ENCODE data around the gene ADAMTS1.

Gene ADAMTS1

GRCh38 chr21:26801498-26801897 is 43.7 kb downstream of the ADAMTS1 start:
- Histone ChIP-seq H3K4me3 (replicated peaks; ENCODE audit: low read depth, low read length) (no peak overlapping the region), H3K27me3 (replicated peaks; ENCODE audit: control insufficient read depth, insufficient read depth, low read length) (no peaks in the 10 kb centered on the region), H3K36me3 (ENCODE audit: control insufficient read depth, insufficient read depth, low read length) (no peaks in the 10 kb centered on the region)
- no peak for DNase-seq (ENCODE audit: extremely low read depth, insufficient read length)
- no peak for TF ChIP-seq CTCF (IDR thresholded peaks at IDR 0.05; ENCODE audit: insufficient read depth, low read length, poor library complexity, severe bottlenecking)

GRCh38 chr21:26800970-26801431 is 44.2 kb downstream of the ADAMTS1 start:
- H3K4me3 ChIP-seq (replicated peaks; ENCODE audit: low read depth, low read length), result no peak overlapping the region
- no peaks in the 10 kb centered on the region for H3K27me3 ChIP-seq (replicated peaks; ENCODE audit: control insufficient read depth, insufficient read depth, low read length)
- DNase-seq (ENCODE audit: extremely low read depth, insufficient read length), result no peak
- no peaks in the 10 kb centered on the region for H3K36me3 ChIP-seq (ENCODE audit: control insufficient read depth, insufficient read depth, low read length)
- TF ChIP-seq CTCF (IDR thresholded peaks at IDR 0.05; ENCODE audit: insufficient read depth, low read length, poor library complexity, severe bottlenecking), result no peak

- H3K27me3 ChIP-seq (replicated peaks; ENCODE audit: control insufficient read depth, insufficient read depth, low read length), result no peaks in the 10 kb centered on the region
- no peaks in the 10 kb centered on the region for H3K36me3 ChIP-seq (ENCODE audit: control insufficient read depth, insufficient read depth, low read length)
- no peak for TF ChIP-seq CTCF (IDR thresholded peaks at IDR 0.05; ENCODE audit: insufficient read depth, low read length, poor library complexity, severe bottlenecking)
- DNase-seq (ENCODE audit: extremely low read depth, insufficient read length), result no peak
- H3K4me3 ChIP-seq (replicated peaks; ENCODE audit: low read depth, low read length), result no peak overlapping the region
These were observed 44.8 kb downstream of the ADAMTS1 start for GRCh38 chr21:26800455-26800854.

- Histone ChIP-seq H3K36me3 (ENCODE audit: control insufficient read depth, insufficient read depth, low read length) (no peaks in the 10 kb centered on the region), H3K27me3 (replicated peaks; ENCODE audit: control insufficient read depth, insufficient read depth, low read length) (no peaks in the 10 kb centered on the region), H3K4me3 (replicated peaks; ENCODE audit: low read depth, low read length) (no peak overlapping the region)
- no peak for DNase-seq (ENCODE audit: extremely low read depth, insufficient read length)
- no peak for TF ChIP-seq CTCF (IDR thresholded peaks at IDR 0.05; ENCODE audit: insufficient read depth, low read length, poor library complexity, severe bottlenecking)
These were observed 45.2 kb downstream of the ADAMTS1 start for GRCh38 chr21:26800001-26800400.

GRCh38 chr21:26798856-26799751 is 46.1 kb downstream of the ADAMTS1 start:
- Histone ChIP-seq H3K36me3 (ENCODE audit: control insufficient read depth, insufficient read depth, low read length) (no peaks in the 10 kb centered on the region), H3K27me3 (replicated peaks; ENCODE audit: control insufficient read depth, insufficient read depth, low read length) (no peaks in the 10 kb centered on the region), H3K4me3 (replicated peaks; ENCODE audit: low read depth, low read length) (no peak overlapping the region)
- TF ChIP-seq CTCF (IDR thresholded peaks at IDR 0.05; ENCODE audit: insufficient read depth, low read length, poor library complexity, severe bottlenecking), result no peak
- no peak for DNase-seq (ENCODE audit: extremely low read depth, insufficient read length)
